Activated naive CD4-positive, alpha-beta T cell treated with anti-CD3 and anti-CD28 coated beads for 36 hours (primary cell): ENCODE measurements around the gene FXYD4. TPM values are rescaled to one million over a fixed set of nuclear protein-coding genes. Genes with fewer than 3 reads are reported as not detected.
"Not testable (repeated sequence)": the region's sequence is repeated elsewhere in the genome, so short reads cannot be mapped to it uniquely, and the experiment has no call there.

Experiments
- CTCF ChIA-PET: fragments of 350-600 bp; sonication (Branson Sonifier 250); formaldehyde crosslinking; loops from one replicate; lab custom pipeline; 2021; ENCODE audit warnings: antibody characterized with exemption; lab: Charles Lee
- DNase-seq: peaks from one replicate; pipeline ENCODE4 v3.0.0-alpha.2; 2020
- H3K27ac Mint-ChIP-seq: one replicate; pipeline ENCODE4 v1.8.0; 2021; ENCODE audit warnings: mild to moderate bottlenecking, mixed read lengths
- H3K27me3 Mint-ChIP-seq: one replicate; pipeline ENCODE4 v1.8.0; 2021; ENCODE audit warnings: low read depth, mixed read lengths
- H3K36me3 Mint-ChIP-seq: one replicate; pipeline ENCODE4 v1.8.0; 2021; ENCODE audit warnings: low read depth, mixed read lengths
- H3K4me1 Mint-ChIP-seq: one replicate; pipeline ENCODE4 v1.8.0; 2021; ENCODE audit warnings: low read depth, mixed read lengths
- H3K4me3 Mint-ChIP-seq: one replicate; pipeline ENCODE4 v1.8.0; 2021; ENCODE audit warnings: mild to moderate bottlenecking, moderate library complexity, mixed read lengths
- H3K9me3 Mint-ChIP-seq: one replicate; pipeline ENCODE4 v1.8.0; 2021; ENCODE audit warnings: mixed read lengths
- intact Hi-C: fragments of 100-400 bp; cut with micrococcal nuclease; formaldehyde crosslinking; loops from one replicate; pipeline ENCODE4 v1.15.1; 2023
- total RNA-seq, 2 experiments: library from RNA; stranded (reverse); gene quantifications; one replicate each; pipeline ENCODE4 v1.2.3, GENCODE V29; 2021

FXYD4 gene
- total RNA-seq, 2 experiments from 2014 or later = not detected

- Mint-ChIP-seq H3K27ac (no peak overlapping the region), H3K27me3 (peaks cover 2% of the 10 kb centered on the region), H3K4me1 (peaks cover 20% of the 10 kb centered on the region), H3K9me3 (no peaks in the 10 kb centered on the region), H3K36me3 (no peaks in the 10 kb centered on the region), H3K4me3 (no peak overlapping the region)
- DNase-seq = no peak
- intact Hi-C loops = no loop called here
- CTCF ChIA-PET = interaction anchor here (0.6 to 1.4 kb wide), 2 partner anchors 44 to 49 kb away, joined by 4 to 6 read pairs; no protein-coding TSS in a partner anchor
Measured at GRCh38 chr10:43336061-43336460, 35.4 kb upstream of the FXYD4 start.

GRCh38 chr10:43336641-43337318 lies 34.7 kb upstream of the FXYD4 start:
- Mint-ChIP-seq H3K9me3 (no peaks in the 10 kb centered on the region), H3K36me3 (no peaks in the 10 kb centered on the region), H3K4me3 (no peak overlapping the region), H3K4me1 (peaks cover 17% of the 10 kb centered on the region), H3K27me3 (peaks cover 2% of the 10 kb centered on the region), H3K27ac (no peak overlapping the region)
- intact Hi-C loops = no loop called here
- no peak for DNase-seq
- CTCF ChIA-PET = interaction anchor here (0.6 to 1.4 kb wide), 2 partner anchors 45 to 49 kb away, joined by 4 to 6 read pairs; no protein-coding TSS in a partner anchor

- H3K4me1 Mint-ChIP-seq = peaks cover 11% of the 10 kb centered on the region
- CTCF ChIA-PET, H3K36me3 Mint-ChIP-seq, H3K9me3 Mint-ChIP-seq, intact Hi-C loops, H3K4me3 Mint-ChIP-seq, H3K27ac Mint-ChIP-seq, DNase-seq, H3K27me3 Mint-ChIP-seq: not testable (repeated sequence)
Measured at GRCh38 chr10:43337536-43337935, 33.9 kb upstream of the FXYD4 start.

GRCh38 chr10:43338117-43338516 lies 33.3 kb upstream of the FXYD4 start:
- intact Hi-C loops = no loop called here
- no peak for DNase-seq
- CTCF ChIA-PET = no interaction called here
- no peak overlapping the region for H3K27ac Mint-ChIP-seq
- peaks cover 5% of the 10 kb centered on the region for H3K4me1 Mint-ChIP-seq
- no peaks in the 10 kb centered on the region for H3K36me3 Mint-ChIP-seq
- no peaks in the 10 kb centered on the region for H3K9me3 Mint-ChIP-seq
- no peak overlapping the region for H3K4me3 Mint-ChIP-seq
- H3K27me3 Mint-ChIP-seq = peaks cover 2% of the 10 kb centered on the region

DNA sequence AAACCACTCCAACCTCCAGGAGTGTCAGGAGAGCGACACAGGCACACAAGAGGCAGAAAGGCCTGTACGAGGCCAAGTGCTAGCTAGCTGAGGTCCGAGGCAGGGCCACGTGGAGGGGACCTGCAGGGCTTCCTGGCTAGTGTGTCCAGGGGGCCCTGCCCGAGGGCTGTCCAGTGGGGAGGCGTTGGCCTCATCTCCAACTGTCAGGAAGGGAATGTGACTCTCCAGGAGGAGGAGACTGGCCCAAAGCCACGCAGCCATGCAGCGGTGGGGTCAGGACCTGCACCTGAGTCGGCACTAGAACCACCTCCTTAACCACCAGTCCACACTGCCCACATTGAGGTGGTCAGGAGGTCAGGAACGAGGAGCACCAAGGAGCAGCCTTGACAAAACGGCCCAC lies 32.3 kb upstream of the FXYD4 start:
- H3K9me3 Mint-ChIP-seq = no peaks in the 10 kb centered on the region
- H3K27ac Mint-ChIP-seq = no peak overlapping the region
- intact Hi-C loops = no loop called here
- H3K4me3 Mint-ChIP-seq = no peak overlapping the region
- no peak for DNase-seq
- H3K36me3 Mint-ChIP-seq = no peaks in the 10 kb centered on the region
- CTCF ChIA-PET = no interaction called here
- H3K27me3 Mint-ChIP-seq = peaks cover 2% of the 10 kb centered on the region
- H3K4me1 Mint-ChIP-seq = no peaks in the 10 kb centered on the region

- no peaks in the 10 kb centered on the region for H3K9me3 Mint-ChIP-seq
- intact Hi-C loops = no loop called here
- H3K27ac Mint-ChIP-seq = no peak overlapping the region
Measured at GRCh38 chr10:43340101-43340500, 31.3 kb upstream of the FXYD4 start.

DNA sequence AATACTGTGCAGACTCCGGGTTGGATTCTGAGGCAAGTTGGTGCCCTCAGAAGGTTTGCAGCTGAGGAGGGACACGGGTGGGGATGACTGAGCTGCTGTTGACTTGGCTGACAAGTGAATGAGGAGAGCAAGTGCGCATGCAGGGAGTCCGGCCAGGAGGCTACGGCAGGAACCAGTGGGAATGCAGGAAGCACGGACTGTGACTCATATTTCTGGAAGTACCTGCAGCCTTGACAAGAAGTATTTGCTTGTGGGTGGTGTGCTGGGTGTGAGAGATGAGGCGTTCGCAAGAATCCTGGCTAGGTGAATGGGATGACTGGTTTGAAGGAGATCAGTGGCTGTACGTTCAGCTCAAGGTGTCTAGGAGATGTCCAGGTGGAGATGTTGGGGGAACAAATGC lies 30.8 kb upstream of the FXYD4 start:
- no peaks in the 10 kb centered on the region for H3K36me3 Mint-ChIP-seq
- H3K9me3 Mint-ChIP-seq = no peaks in the 10 kb centered on the region
- intact Hi-C loops = no loop called here
- no peak overlapping the region for H3K4me3 Mint-ChIP-seq
- no peaks in the 10 kb centered on the region for H3K4me1 Mint-ChIP-seq
- peaks cover 2% of the 10 kb centered on the region for H3K27me3 Mint-ChIP-seq
- H3K27ac Mint-ChIP-seq = no peak overlapping the region
- no peak for DNase-seq
- CTCF ChIA-PET = interaction anchor here (1.1 to 1.5 kb wide), 2 partner anchors 15 to 47 kb away, joined by 3 to 6 read pairs; no protein-coding TSS in a partner anchor

More at GRCh38 chr10:43340101-43340500, 31.3 kb upstream of the FXYD4 start:
- H3K4me1 Mint-ChIP-seq = no peaks in the 10 kb centered on the region
- H3K36me3 Mint-ChIP-seq = no peaks in the 10 kb centered on the region
- DNase-seq = no peak
- no peak overlapping the region for H3K4me3 Mint-ChIP-seq
- peaks cover 2% of the 10 kb centered on the region for H3K27me3 Mint-ChIP-seq
- CTCF ChIA-PET = interaction anchor here (1.1 to 1.5 kb wide), 2 partner anchors 15 to 47 kb away, joined by 3 to 6 read pairs; no protein-coding TSS in a partner anchor

DNA sequence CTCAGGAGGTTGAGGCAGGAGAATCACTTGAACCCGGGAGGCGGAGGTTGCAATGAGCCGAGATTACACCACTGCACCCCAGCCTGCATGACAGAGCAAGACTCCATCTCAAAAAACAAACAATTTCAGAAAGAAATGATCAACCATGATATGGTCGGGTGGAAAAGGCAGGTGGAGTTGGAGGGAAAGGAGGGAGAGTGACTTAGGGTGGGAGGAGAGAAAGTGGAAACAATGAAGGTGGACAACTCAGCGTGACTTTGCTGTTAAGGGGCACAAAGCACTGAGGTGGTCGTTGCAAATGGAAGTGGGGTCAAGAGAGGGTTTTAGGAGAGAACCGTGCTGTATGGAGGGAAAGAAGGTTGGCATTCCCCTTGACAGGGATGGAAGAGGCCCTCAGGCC lies 30.0 kb upstream of the FXYD4 start:
- no peak overlapping the region for H3K27ac Mint-ChIP-seq
- H3K4me1 Mint-ChIP-seq = no peaks in the 10 kb centered on the region
- no peaks in the 10 kb centered on the region for H3K9me3 Mint-ChIP-seq
- intact Hi-C loops = no loop called here
- H3K4me3 Mint-ChIP-seq = no peak overlapping the region
- CTCF ChIA-PET = no interaction called here
- H3K36me3 Mint-ChIP-seq = no peaks in the 10 kb centered on the region
- H3K27me3 Mint-ChIP-seq = peaks cover 2% of the 10 kb centered on the region
- DNase-seq = no peak

GRCh38 chr10:43342279-43343125 lies 28.9 kb upstream of the FXYD4 start:
- H3K27me3 Mint-ChIP-seq = peaks cover 2% of the 10 kb centered on the region
- intact Hi-C loops = no loop called here
- H3K4me1 Mint-ChIP-seq = no peaks in the 10 kb centered on the region
- no peaks in the 10 kb centered on the region for H3K36me3 Mint-ChIP-seq
- no peaks in the 10 kb centered on the region for H3K9me3 Mint-ChIP-seq
- no peak overlapping the region for H3K4me3 Mint-ChIP-seq
- CTCF ChIA-PET = interaction anchor here (0.7 kb wide), 1 partner anchor 276 kb away, joined by 3 read pairs; no protein-coding TSS in a partner anchor
- no peak overlapping the region for H3K27ac Mint-ChIP-seq
- DNase-seq = no peak

- Mint-ChIP-seq H3K9me3 (no peaks in the 10 kb centered on the region), H3K4me1 (peaks cover 2% of the 10 kb centered on the region), H3K4me3 (no peak overlapping the region), H3K36me3 (no peaks in the 10 kb centered on the region), H3K27me3 (peaks cover under 1% of the 10 kb centered on the region), H3K27ac (no peak overlapping the region)
- no peak for DNase-seq
- intact Hi-C loops = no loop called here
- CTCF ChIA-PET = interaction anchor here (0.7 kb wide), 1 partner anchor 276 kb away, joined by 3 read pairs; no protein-coding TSS in a partner anchor
Measured at GRCh38 chr10:43343126-43343525, 28.3 kb upstream of the FXYD4 start.

GRCh38 chr10:43344051-43344450 lies 27.4 kb upstream of the FXYD4 start:
- no peaks in the 10 kb centered on the region for H3K36me3 Mint-ChIP-seq
- H3K4me1 Mint-ChIP-seq = peaks cover 10% of the 10 kb centered on the region
- H3K27ac Mint-ChIP-seq = no peak overlapping the region
- CTCF ChIA-PET = interaction anchor here (1.0 kb wide), 1 partner anchor 51 kb away, joined by 3 read pairs; no protein-coding TSS in a partner anchor
- no peaks in the 10 kb centered on the region for H3K9me3 Mint-ChIP-seq
- no peak for DNase-seq
- H3K27me3 Mint-ChIP-seq = peaks cover 6% of the 10 kb centered on the region
- H3K4me3 Mint-ChIP-seq = no peak overlapping the region
- intact Hi-C loops = no loop called here

DNA sequence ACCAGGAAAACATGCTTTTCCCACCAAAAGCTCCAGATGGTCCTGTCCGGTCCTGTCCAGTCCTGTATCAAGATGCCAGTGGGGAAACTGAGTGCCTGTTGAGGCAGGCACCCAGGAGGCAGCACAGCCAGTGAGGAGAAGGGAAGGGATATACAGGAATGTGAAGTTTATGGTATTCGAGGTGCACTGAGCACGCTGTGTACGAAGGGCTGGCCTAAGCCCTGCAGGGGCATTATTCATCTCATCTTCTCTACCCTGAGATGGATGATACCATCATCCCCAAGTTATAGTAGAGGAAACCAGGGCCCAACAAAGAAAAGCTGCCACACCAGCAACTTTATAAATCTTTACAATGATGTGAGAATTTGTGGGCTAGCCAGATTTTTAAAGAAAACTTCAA lies 23.4 kb upstream of the FXYD4 start:
- intact Hi-C loops = loop anchor here (1.0 kb wide), 4 partner anchors 55 to 143 kb away; no protein-coding TSS in a partner anchor
- no peak overlapping the region for H3K4me3 Mint-ChIP-seq
- H3K4me1 Mint-ChIP-seq = peaks cover 16% of the 10 kb centered on the region
- H3K27me3 Mint-ChIP-seq = peaks cover 19% of the 10 kb centered on the region
- CTCF ChIA-PET = interaction anchor here (0.6 to 4.5 kb wide), 11 partner anchors 12 to 146 kb away, joined by 3 to 80 read pairs (median 5); no protein-coding TSS in a partner anchor
- H3K27ac Mint-ChIP-seq = no peak overlapping the region
- DNase-seq = no peak
- H3K36me3 Mint-ChIP-seq = no peaks in the 10 kb centered on the region
- no peaks in the 10 kb centered on the region for H3K9me3 Mint-ChIP-seq
